Measurements from ENCODE around the gene NLRP2B. TPM values are rescaled to one million over a fixed set of nuclear protein-coding genes. Genes with fewer than 3 reads are reported as not detected.
"Not testable (repeated sequence)": the region's sequence is repeated elsewhere in the genome, so short reads cannot be mapped to it uniquely, and the experiment has no call there.

The NLRP2B gene
- not detected in 2 replicates for total RNA-seq (2014; rRNA removed; shearing (Covaris generic); ENCODE audit: low replicate concordance)

GRCh38 chrX:57680160-57680559 is at the start of gene NLRP2B:
TSS of gene NLRP2B (minus strand) at chrX:57680260.
- in situ Hi-C loops (cut with HindIII; ENCODE audit: low pct_unique_long_range_greater_than_20kb, low sequenced_read_pairs) = no loop called here
- DNase-seq (ENCODE audit: low read depth) = no peak

GRCh38 chrX:57725995-57726394 is 45.9 kb upstream of the NLRP2B start:
- in situ Hi-C loops (cut with HindIII; ENCODE audit: low pct_unique_long_range_greater_than_20kb, low sequenced_read_pairs) = not testable (repeated sequence)

DNA sequence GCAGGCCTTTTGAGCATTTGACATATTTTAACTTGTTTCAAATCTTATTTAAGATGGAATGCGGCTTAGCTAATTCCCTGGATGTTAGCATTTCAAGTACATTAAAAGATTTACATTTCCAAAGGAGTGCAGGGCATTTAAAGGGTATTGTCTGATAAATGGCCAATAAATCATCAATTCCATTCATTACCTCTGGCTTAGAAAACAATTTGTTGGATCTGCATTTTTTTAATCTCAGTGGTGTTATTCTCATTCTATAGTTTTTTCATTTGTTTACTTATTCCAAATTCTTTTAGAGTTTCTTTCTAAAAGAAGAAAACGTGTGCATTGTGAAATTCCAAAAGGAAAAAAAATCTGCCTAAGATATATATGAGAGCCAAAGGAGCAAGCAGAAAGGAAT is 1.3 kb upstream of the NLRP2B start:
- in situ Hi-C loops (cut with HindIII; ENCODE audit: low pct_unique_long_range_greater_than_20kb, low sequenced_read_pairs) = no loop called here
- DNase-seq (ENCODE audit: low read depth) = no peak

More at GRCh38 chrX:57725995-57726394, 45.9 kb upstream of the NLRP2B start:
- DNase-seq (ENCODE audit: low read depth) = not testable (repeated sequence)

DNA sequence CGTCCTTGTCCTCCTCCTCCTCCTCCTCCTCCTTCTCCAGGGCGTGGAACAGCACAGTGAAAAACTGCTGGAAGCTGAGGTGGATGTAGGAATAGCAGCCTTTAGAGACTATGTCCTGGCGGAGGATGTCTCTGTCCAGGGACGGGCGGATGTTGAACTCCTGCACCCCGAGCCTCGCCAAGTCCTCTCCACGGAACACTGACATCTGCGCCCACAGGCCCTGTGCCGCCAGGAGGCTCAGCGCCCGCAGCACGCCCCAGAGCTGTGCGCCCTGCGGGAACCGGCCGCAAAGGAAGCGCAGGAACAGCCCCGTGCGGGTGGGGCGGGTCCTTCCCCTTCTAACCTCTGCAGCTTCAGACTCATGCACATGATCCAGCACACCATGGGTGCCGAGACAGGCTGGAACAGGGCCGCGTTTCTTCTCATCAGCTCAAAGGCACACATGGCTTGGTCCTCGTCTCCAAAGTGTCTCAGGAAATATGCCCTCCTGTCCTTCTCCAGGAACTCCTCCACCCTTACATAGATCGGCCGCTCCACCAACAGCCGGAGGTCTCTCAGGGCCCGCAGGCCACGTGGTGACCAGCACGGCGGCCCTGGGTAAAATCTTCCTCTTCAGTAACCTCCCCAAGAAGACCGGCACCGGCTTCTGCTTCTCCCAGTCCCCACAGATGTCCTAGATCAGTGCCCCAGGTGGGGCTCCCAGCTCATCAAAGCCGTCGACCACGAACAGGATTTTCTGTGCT is 1.2 kb downstream of the NLRP2B start:
- no peak for DNase-seq (ENCODE audit: low read depth)
- in situ Hi-C loops (cut with HindIII; ENCODE audit: low pct_unique_long_range_greater_than_20kb, low sequenced_read_pairs) = no loop called here

DNA sequence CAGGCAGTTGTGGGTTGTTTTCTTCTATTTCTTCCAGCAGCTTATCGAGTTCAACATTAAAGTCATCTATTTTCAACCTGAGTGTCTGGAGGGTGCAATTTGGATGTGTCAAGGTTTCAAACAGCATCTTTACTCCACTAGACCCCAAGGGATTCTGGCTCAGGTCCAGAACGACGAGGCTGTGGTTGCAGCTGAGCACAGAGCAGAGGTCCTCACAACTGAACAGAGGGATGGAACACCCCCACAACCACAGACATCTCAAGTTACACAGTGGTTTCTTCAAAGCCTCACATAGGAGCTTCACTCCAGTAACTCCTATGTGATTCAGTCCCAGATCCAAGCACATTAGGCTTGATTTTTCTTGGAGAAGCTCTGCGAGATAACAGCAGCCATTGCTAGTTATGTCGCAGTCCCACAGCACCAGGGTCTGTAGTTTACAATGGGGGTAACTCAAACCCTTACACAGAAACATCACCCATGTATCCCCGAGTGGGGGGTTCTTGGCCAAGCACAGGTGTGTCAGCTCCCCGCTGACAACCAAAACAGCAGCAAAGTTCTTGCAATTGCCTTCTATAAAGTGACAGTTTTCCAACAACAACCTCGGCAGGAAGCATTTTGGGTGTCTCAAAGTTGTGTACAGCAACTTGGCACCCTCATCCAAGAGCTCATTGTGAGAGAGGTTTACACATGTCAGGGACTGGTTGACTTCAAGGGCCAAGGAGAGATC is 2.8 kb downstream of the NLRP2B start:
- DNase-seq (ENCODE audit: low read depth) = no peak
- in situ Hi-C loops (cut with HindIII; ENCODE audit: low pct_unique_long_range_greater_than_20kb, low sequenced_read_pairs) = no loop called here

DNA sequence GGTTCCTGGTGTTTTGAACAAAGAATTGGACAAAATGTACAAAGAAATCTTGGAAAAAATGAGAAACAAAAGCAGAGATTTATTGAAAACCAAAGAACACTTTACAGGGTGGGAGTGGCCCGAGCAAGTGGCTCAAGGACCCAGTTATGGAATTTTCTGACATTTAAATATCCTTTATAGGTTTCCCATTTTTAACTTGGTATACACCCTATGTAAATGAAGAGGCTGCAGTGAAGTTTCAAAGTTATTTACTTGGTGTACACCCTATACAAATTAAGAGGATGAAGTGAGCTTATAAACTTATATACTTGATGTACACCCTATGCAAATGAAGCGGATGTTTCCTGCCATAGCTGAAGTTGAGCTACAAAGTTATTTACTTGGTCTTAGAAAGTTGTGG is 4.7 kb downstream of the NLRP2B start:
- DNase-seq (ENCODE audit: low read depth) = no peak
- in situ Hi-C loops (cut with HindIII; ENCODE audit: low pct_unique_long_range_greater_than_20kb, low sequenced_read_pairs) = no loop called here

GRCh38 chrX:57674861-57675260 is 5.2 kb downstream of the NLRP2B start:
- in situ Hi-C loops (cut with HindIII; ENCODE audit: low pct_unique_long_range_greater_than_20kb, low sequenced_read_pairs) = no loop called here
- DNase-seq (ENCODE audit: low read depth) = no peak

- DNase-seq (ENCODE audit: low read depth) = no peak
- in situ Hi-C loops (cut with HindIII; ENCODE audit: low pct_unique_long_range_greater_than_20kb, low sequenced_read_pairs) = no loop called here
Measured at GRCh38 chrX:57669961-57670360, 10.1 kb downstream of the NLRP2B start.

DNA sequence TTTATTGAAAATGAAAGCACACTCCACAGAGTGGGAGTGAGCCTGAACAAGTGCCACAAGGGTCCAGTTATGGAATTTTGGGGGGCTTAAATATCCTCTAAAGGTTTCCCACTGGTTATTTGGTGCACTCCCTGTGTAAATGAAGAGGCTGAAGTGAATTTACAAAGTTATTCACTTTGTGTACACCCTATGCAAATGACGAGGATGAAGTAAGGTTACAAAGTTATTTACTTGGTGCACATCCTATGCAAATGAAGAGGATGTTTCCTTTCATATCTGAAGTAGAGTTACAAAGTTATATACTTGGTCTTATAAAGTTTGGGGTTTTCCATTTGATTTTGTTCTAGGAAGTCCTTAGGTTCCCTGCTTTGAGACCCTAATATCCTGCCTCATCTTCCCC is 13.1 kb downstream of the NLRP2B start:
- DNase-seq (ENCODE audit: low read depth) = no peak
- in situ Hi-C loops (cut with HindIII; ENCODE audit: low pct_unique_long_range_greater_than_20kb, low sequenced_read_pairs) = no loop called here

GRCh38 chrX:57655065-57655464 is 25.0 kb downstream of the NLRP2B start:
- in situ Hi-C loops (cut with HindIII; ENCODE audit: low pct_unique_long_range_greater_than_20kb, low sequenced_read_pairs) = no loop called here
- DNase-seq (ENCODE audit: low read depth) = no peak

DNA sequence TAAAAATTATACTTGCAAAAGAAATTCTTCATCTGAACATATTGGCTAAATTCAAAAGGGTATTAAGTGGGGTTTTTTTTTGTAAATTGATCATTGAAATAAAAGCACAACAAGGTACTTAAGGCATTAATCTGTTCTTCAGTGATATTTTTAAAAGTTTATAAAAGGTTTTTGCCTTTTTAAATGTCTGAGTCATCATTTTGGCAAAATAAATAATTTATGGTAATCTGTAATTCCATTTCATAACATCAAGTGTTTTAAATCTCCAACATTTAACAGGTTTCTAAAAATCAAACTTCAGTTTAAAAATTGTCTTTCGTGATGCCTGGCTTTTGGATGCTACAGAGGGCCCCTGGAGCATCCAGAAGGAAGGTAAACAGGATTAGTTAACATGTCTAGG is 27.4 kb downstream of the NLRP2B start:
- in situ Hi-C loops (cut with HindIII; ENCODE audit: low pct_unique_long_range_greater_than_20kb, low sequenced_read_pairs) = no loop called here
- DNase-seq (ENCODE audit: low read depth) = no peak

DNA sequence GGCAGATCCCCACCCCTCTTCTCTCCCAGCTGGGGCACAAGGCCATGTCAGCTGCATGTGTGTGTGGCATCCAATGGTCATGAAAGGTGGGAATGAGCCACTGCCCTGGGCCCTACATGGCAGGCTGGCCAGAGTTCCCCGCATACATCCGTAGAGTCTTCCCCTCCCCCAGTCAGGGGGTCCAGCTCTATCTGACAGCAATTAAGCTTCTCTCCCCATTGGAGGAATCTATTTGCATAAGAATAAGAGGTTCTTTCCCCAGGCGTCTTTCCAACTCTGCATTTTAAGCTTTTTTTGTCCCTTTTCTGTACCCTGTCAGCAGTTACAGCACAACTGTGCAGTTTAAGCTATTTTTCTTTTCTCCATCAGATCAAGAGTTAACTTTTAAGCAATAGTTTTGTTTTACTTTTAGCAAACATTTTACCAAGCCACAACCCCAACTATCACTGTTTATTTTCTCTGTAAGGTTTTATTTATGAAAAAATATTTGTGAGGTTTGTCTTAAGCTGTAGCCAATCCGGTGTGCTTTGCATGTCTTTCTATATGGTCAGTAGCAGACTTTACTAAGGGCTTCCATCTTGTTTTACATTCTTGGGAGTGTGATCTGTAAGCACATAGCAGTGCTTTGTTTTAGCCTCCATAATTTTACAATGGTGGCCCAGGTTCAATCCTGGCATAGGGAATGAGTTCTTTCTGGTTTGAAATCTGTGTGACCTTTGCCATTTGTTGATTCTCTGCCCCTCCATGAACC is 28.7 kb downstream of the NLRP2B start:
- in situ Hi-C loops (cut with HindIII; ENCODE audit: low pct_unique_long_range_greater_than_20kb, low sequenced_read_pairs) = no loop called here
- no peak for DNase-seq (ENCODE audit: low read depth)

DNA sequence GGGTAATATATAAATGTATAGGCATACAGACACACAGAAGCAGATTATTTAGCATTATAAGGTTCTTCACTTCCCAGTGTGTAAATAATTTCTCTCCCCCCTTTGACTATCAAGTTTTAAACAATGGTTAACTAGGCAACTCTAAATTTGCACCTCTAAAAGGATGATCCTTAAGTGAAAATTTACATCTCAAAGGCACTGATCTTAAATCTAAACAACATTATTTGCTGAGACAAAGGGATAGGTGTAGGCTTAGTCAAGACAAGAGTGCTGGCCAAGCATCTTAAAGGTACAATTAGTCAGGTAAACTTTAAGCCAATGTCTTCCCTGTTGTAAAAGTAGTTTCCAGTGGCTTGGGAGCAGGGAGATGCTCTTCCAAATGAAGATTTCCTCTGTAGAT is 33.0 kb downstream of the NLRP2B start:
- in situ Hi-C loops (cut with HindIII; ENCODE audit: low pct_unique_long_range_greater_than_20kb, low sequenced_read_pairs) = no loop called here
- DNase-seq (ENCODE audit: low read depth) = no peak

DNA sequence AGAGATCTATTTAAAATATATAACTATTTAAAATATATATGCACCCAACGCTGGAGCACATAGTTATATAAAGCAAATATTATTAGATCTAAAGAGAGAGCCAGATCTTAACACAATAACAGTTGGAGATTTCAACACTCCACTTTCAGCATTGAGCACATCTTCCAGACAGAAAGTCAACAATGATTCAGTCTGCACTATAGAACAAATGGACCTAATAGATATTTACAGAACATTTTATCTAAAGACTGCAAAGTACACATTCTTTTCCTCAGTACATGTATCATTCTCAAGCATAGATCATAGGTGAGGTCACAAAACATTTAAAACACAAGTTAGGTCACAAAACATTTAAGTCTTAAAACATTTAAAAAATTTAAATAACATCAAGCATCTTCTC is 36.4 kb downstream of the NLRP2B start:
- in situ Hi-C loops (cut with HindIII; ENCODE audit: low pct_unique_long_range_greater_than_20kb, low sequenced_read_pairs) = no loop called here
- no peak for DNase-seq (ENCODE audit: low read depth)

DNA sequence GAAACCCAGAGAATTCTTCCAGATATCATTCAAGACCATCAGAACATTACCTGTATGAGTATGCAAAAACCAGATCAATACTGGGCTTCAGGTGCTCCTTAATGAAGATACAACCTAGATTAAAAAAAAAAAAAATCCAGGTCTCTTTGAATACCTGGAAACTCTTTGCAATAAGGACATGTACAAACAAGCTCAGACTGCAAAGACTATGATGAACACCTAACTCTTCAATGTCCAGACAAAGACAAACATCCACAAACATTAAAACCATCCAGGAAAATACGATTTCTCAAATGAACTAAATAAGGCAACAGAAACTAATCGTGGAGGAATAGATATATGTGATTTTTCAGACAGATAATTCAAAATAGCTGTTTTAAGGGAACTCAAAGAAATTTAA is 38.7 kb downstream of the NLRP2B start:
- in situ Hi-C loops (cut with HindIII; ENCODE audit: low pct_unique_long_range_greater_than_20kb, low sequenced_read_pairs) = no loop called here
- no peak for DNase-seq (ENCODE audit: low read depth)

DNA sequence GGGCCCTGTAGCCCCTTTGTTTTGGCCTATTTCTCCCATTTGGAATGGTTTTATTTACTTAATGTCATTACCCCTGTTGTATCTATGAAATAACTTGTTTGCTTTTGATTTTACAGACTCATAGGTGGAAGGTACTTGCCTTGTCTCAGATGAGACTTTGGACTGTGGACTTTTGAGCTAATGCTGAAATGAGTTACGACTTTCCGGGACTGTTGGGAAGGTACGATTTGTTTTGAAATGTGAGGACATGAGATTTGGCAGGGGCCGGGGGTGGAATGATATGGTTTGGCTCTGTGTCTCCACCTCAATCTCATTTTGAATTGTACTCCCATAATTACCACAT is 39.4 kb downstream of the NLRP2B start:
- in situ Hi-C loops (cut with HindIII; ENCODE audit: low pct_unique_long_range_greater_than_20kb, low sequenced_read_pairs) = no loop called here
- no peak for DNase-seq (ENCODE audit: low read depth)

DNA sequence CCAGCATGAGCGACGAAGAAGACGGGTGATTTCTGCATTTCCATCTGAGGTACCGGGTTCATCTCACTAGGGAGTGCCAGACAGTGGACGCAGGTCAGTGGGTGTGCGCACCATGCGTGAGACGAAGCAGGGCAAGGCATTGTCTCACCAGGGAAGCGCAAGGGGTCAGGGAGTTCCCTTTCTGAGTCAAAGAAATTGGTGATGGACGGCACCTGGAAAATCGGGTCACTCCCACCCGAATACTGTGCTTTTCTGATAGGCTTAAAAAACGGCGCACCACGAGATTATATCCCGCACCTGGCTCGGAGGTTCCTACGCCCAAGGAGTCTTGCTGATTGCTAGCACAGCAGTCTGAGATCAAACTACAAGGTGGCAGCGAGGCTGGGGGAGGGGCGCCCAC is 50.6 kb downstream of the NLRP2B start:
- in situ Hi-C loops (cut with HindIII; ENCODE audit: low pct_unique_long_range_greater_than_20kb, low sequenced_read_pairs) = not testable (repeated sequence)

More for the DNA sequence above, 50.6 kb downstream of the NLRP2B start:
- DNase-seq (ENCODE audit: low read depth) = not testable (repeated sequence)
